Smooth muscle cell (in vitro differentiated cells): ENCODE results near the gene ELMO3. TPM values are rescaled to one million over a fixed set of nuclear protein-coding genes. Genes with fewer than 3 reads are reported as not detected.

Experiments
- DNase-seq: peaks from one replicate; lab custom pipeline; 2025; ENCODE audit not compliant: unreplicated experiment; lab: John Stamatoyannopoulos, UW
- H2AFZ ChIP-seq: fragments of 200-600 bp; sonication (generic); 2 replicates; pipeline ENCODE4 v1.6.0; 2016; ENCODE audit warnings: antibody characterized with exemption, low read depth, mild to moderate bottlenecking
- H3F3A ChIP-seq: fragments of 200-600 bp; sonication (generic); 2 replicates; pipeline ENCODE4 v1.6.0; 2017; ENCODE audit warnings: antibody characterized with exemption, low read depth
- H3K27ac ChIP-seq: fragments of 200-600 bp; sonication (generic); 2 replicates; pipeline ENCODE4 v1.5.1; 2016; ENCODE audit warnings: low read depth, mild to moderate bottlenecking
- H3K27me3 ChIP-seq: fragments of 200-600 bp; sonication (generic); 2 replicates; pipeline ENCODE4 v1.6.1; 2016; ENCODE audit warnings: low read depth, mild to moderate bottlenecking
- H3K36me3 ChIP-seq: fragments of 200-600 bp; sonication (generic); 2 replicates; pipeline ENCODE4 v1.5.1; 2016; ENCODE audit warnings: low read depth
- H3K4me1 ChIP-seq: fragments of 200-600 bp; sonication (generic); 2 replicates; pipeline ENCODE4 v1.5.1; 2016; ENCODE audit warnings: low read depth
- H3K4me2 ChIP-seq: fragments of 200-600 bp; sonication (generic); 2 replicates; pipeline ENCODE4 v1.6.0; 2016; ENCODE audit warnings: mild to moderate bottlenecking
- H3K4me3 ChIP-seq: fragments of 200-600 bp; sonication (generic); 2 replicates; pipeline ENCODE4 v1.5.1; 2016; ENCODE audit warnings: mild to moderate bottlenecking
- H3K79me2 ChIP-seq: fragments of 200-600 bp; sonication (generic); 2 replicates; pipeline ENCODE4 v1.6.0; 2016; ENCODE audit warnings: low read depth, mild to moderate bottlenecking
- H3K9ac ChIP-seq: fragments of 200-600 bp; sonication (generic); 2 replicates; pipeline ENCODE4 v1.6.0; 2016; ENCODE audit warnings: low read depth
- H3K9me3 ChIP-seq: fragments of 200-600 bp; sonication (generic); replicated peaks from 2 replicates; pipeline ENCODE4 v1.5.1; 2016; ENCODE audit warnings: low read depth
- H4K20me1 ChIP-seq: fragments of 200-600 bp; sonication (generic); 2 replicates; pipeline ENCODE4 v1.6.0; 2016; ENCODE audit warnings: low read depth
- CTCF ChIP-seq: fragments of 200-600 bp; sonication (generic); IDR thresholded peaks from 2 replicates; pipeline ENCODE4 v1.5.1; 2017; ENCODE audit warnings: borderline replicate concordance, mild to moderate bottlenecking, antibody characterized with exemption; ENCODE audit not compliant: insufficient read depth, poor library complexity, severe bottlenecking
- WGBS: methylation state at CpG from one replicate; pipeline ENCODE4 v1.1.7; 2016; ENCODE audit warnings: low lambda C conversion rate; 5-methylcytosine and 5-hydroxymethylcytosine counted together
- polyA plus RNA-seq: library from polyadenylated mRNA; unstranded; fragments of >200 nt; fragmentation: Nextera tagmentation; extraction: Ambion mirVana; gene quantifications from 2 replicates; pipeline ENCODE4 v1.2.1, GENCODE V29; 2016
- total RNA-seq: library from RNA; depleted of rRNA; stranded (reverse); fragments of >200 nt; gene quantifications from 2 replicates; pipeline ENCODE4 v1.2.3, GENCODE V29; 2014

ELMO3 gene
- total and polyA plus RNA-seq, 2 experiments from 2014 or later, result 2.2 to 6.7 TPM

DNA sequence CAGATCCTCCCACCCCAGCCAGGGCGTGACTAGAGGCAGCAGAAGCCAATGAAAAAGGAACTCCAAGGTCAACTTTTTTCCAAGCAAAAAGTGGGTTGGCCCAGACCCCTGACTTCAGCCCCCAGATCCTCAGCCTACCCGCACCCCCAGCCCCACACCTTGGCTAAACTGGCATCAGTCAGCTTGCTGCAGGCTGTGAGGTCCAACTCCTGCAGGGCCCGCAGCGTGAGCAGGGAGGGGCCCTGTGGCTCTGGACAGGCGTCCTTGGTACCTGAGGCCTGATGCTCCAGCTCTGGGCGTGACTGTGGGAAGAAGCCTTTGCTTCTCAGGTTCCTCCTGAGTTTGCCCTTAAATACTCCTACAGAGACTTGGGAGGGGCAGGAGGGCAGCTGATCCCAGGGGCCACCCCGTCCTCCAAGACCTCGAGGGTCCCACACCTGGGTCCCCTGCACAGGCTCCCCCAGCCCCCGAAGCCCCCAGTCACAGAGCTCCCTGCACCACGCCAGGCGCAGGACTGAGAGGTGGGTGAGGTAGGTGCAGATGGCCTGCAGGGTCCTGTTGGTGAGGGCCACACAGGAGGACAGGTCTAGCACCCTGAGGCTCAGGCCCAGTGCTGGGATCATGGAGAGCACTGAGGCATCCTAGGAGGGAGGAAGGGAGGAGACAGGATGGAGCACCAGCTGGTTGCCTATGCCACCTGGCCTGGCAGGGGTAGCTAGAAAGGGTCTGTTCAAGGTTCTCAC lies 9.4 kb downstream of the ELMO3 start:
- Histone ChIP-seq H3K9me3 (no peaks in the 10 kb centered on the region), H3F3A (no peaks in the 10 kb centered on the region), H4K20me1 (no peaks in the 10 kb centered on the region), H3K4me1 (no peaks in the 10 kb centered on the region), H3K9ac (no peak overlapping the region), H3K36me3 (no peaks in the 10 kb centered on the region), H3K27me3 (no peaks in the 10 kb centered on the region), H2AFZ (no peak overlapping the region), H3K27ac (no peak overlapping the region), H3K4me3 (no peak overlapping the region), H3K4me2 (no peak overlapping the region), H3K79me2 (no peaks in the 10 kb centered on the region)
- 94% methylated on average over 11 of the region's 11 CpGs for WGBS
- DNase-seq, result no peak
- no peak for TF ChIP-seq CTCF

- Histone ChIP-seq H3K4me3 (no peak overlapping the region), H4K20me1 (no peaks in the 10 kb centered on the region), H3K9ac (no peak overlapping the region), H3K79me2 (no peaks in the 10 kb centered on the region), H3F3A (no peaks in the 10 kb centered on the region), H3K9me3 (no peaks in the 10 kb centered on the region), H2AFZ (no peak overlapping the region), H3K27ac (no peak overlapping the region), H3K27me3 (no peaks in the 10 kb centered on the region), H3K36me3 (no peaks in the 10 kb centered on the region), H3K4me2 (no peak overlapping the region), H3K4me1 (no peaks in the 10 kb centered on the region)
- DNase-seq, result no peak
- no peak for TF ChIP-seq CTCF
- 95% methylated on average over 7 of the region's 8 CpGs for WGBS
Observed at GRCh38 chr16:67209565-67209964, 10.6 kb downstream of the ELMO3 start.

DNA sequence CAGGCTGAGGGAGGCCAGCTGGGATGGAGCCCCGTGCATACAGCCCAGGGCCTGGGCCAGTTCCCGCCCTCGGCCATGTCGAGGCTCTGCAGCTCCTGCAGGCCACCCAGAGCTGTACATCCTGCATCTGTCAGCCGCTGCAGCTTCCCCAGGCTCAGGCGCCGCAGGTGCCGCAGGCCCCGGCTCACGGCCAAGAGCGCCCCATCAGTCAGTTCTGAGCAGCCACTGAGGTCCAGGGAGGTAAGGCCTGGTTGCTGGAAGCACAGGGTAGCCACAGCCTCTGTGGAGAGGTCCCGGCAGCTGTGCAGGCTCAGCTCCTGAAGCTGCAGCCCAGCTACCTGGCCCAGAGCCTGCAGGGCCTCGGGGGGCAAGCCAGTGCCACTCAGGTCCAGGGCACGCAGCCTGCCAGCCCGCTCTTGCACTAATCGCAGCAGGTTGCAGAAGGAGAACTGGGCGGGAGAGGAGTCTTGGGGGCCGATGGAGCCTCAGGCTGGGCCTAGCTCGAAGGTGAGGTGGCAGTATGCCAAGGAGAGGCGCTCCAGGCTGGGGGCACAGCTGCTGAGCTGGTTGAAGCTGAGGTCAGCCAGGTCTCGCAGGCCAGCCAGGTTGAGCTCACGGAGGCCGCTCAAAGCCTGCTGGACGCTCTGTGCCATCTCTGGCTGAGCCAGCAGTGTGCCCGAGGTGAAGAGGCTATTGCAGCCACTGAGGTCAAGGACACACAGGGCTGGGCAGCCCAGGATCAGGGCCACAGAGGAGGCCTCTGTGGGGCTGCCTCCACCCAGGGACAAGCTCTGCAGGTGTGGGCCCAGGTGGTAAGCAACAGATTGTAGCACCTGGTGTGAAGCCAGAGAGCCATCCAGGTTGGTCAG lies 11.4 kb downstream of the ELMO3 start:
- Histone ChIP-seq H3K9me3 (no peaks in the 10 kb centered on the region), H3K36me3 (no peaks in the 10 kb centered on the region), H3K4me1 (no peaks in the 10 kb centered on the region), H3F3A (no peaks in the 10 kb centered on the region), H3K4me2 (no peak overlapping the region), H3K27ac (no peak overlapping the region), H2AFZ (no peak overlapping the region), H3K27me3 (no peaks in the 10 kb centered on the region), H3K4me3 (no peak overlapping the region), H3K9ac (no peak overlapping the region), H4K20me1 (no peaks in the 10 kb centered on the region), H3K79me2 (no peaks in the 10 kb centered on the region)
- DNase-seq, result no peak
- no peak for TF ChIP-seq CTCF
- WGBS, result 91% methylated on average over 25 of the region's 25 CpGs
